HL-60 (cell line): ENCODE measurements around the gene ANXA2R.

Source experiments
- GABPA ChIP-seq: IDR thresholded peaks from 2 replicates; pipeline ENCODE4 v1.6.1; 2012; ENCODE audit warnings: low read depth
- POLR2AphosphoS5 ChIP-seq: IDR thresholded peaks from 2 replicates; pipeline ENCODE4 v1.6.1; 2012; ENCODE audit warnings: low read depth
- REST ChIP-seq: IDR thresholded peaks from 2 replicates; pipeline ENCODE4 v1.6.1; 2012; ENCODE audit warnings: low read depth; ENCODE audit not compliant: insufficient replicate concordance
- SPI1 ChIP-seq: IDR thresholded peaks from 2 replicates; pipeline ENCODE4 v1.6.1; 2012; ENCODE audit warnings: low read depth, mild to moderate bottlenecking, borderline replicate concordance
- TF ChIP-seq, protein P1 (sequence below): IDR thresholded peaks from one replicate; pipeline ENCODE4 v1.5.1; 2011; ENCODE audit warnings: low read length, control low read depth, inconsistent platforms; ENCODE audit not compliant: insufficient read depth

DNA sequence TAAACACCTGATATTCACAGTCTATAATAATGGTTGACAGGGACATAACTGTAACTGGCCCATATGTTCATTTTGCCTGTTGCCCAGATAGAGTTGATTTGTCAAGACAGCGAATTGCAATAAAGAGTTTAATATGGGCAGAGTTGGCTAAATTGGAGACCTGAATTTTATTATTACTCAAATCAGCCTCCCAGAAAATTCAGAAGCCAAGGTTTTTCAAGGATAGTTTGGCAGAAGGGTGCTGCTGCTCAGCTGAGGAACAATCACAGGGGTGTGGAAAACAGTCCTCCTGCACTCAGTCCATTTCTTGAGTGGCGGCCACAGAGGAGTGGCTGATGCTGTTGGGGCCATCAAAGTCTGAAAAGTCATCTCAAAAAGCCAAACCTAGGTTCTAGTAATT lies 19.0 kb downstream of the ANXA2R start:
- TF ChIP-seq, protein P1, sequence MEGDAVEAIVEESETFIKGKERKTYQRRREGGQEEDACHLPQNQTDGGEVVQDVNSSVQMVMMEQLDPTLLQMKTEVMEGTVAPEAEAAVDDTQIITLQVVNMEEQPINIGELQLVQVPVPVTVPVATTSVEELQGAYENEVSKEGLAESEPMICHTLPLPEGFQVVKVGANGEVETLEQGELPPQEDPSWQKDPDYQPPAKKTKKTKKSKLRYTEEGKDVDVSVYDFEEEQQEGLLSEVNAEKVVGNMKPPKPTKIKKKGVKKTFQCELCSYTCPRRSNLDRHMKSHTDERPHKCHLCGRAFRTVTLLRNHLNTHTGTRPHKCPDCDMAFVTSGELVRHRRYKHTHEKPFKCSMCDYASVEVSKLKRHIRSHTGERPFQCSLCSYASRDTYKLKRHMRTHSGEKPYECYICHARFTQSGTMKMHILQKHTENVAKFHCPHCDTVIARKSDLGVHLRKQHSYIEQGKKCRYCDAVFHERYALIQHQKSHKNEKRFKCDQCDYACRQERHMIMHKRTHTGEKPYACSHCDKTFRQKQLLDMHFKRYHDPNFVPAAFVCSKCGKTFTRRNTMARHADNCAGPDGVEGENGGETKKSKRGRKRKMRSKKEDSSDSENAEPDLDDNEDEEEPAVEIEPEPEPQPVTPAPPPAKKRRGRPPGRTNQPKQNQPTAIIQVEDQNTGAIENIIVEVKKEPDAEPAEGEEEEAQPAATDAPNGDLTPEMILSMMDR = no peak
- TF ChIP-seq POLR2AphosphoS5 (no peak), GABPA (no peak), REST (no peak), SPI1 (no peak)
